Measurements from ENCODE around the gene HGS.

Gene HGS

DNA sequence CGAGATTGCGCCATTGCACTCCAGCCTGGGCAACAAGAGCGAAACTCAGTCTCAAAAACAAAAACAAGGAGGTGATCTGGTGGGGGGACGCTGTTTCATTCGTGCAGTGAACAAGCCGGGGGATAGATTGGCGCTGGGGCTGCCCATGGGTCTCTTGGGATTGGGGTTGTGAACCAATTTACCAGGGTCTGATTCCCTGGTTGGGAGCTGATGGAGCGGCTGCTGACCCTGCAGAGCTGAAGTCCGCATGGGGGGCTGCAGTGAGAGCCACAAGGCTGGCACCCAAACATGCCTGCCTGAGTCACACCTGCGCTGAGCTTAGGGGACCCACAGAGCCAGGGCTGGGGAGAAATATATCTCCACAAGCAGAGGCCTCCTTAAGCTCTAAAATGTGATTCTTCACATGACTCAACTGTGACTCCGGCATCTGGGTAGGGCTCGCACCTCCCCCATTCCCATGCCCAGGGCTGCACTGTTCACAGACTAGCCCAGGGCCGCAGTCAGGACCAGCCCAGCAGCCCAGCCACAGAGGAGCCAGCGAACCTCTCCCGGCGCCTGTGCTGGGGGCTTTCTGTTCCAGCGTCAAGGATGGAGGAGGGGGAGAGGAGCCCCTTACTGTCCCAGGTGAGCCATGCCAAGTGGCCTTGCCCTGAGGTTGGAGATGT is 41.9 kb upstream of the HGS start:
- no peak overlapping the region for H3K4me3 ChIP-seq (ENCODE audit: low read depth, low read length)
- TF ChIP-seq CTCF (IDR thresholded peaks at IDR 0.05; ENCODE audit: low read depth, low read length, missing control alignments), result no peak
- no peak for DNase-seq (ENCODE audit: low read depth)

DNA sequence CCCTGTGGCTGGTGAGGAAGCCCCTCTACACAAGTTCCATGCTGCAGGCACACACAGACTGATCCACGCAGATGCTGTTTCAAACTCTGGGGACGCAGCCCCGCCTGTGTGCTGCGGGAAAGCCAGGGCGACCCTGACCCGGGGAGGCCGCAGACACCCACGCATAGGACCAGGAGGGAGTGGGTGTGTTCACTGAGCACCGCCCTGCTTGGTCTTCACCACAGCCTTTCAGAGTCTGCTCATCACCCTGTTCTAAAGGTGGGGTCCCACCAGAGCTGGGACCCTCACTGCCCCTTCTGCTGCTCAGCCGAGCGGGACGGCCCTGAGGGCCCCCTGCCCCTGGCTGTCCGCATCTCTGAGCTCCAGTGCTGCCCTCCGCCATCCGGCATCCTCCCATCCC is 39.3 kb upstream of the HGS start:
- DNase-seq (ENCODE audit: low read depth), result no peak
- no peak for TF ChIP-seq CTCF (IDR thresholded peaks at IDR 0.05; ENCODE audit: low read depth, low read length, missing control alignments)
- H3K4me3 ChIP-seq (ENCODE audit: low read depth, low read length), result no peak overlapping the region

DNA sequence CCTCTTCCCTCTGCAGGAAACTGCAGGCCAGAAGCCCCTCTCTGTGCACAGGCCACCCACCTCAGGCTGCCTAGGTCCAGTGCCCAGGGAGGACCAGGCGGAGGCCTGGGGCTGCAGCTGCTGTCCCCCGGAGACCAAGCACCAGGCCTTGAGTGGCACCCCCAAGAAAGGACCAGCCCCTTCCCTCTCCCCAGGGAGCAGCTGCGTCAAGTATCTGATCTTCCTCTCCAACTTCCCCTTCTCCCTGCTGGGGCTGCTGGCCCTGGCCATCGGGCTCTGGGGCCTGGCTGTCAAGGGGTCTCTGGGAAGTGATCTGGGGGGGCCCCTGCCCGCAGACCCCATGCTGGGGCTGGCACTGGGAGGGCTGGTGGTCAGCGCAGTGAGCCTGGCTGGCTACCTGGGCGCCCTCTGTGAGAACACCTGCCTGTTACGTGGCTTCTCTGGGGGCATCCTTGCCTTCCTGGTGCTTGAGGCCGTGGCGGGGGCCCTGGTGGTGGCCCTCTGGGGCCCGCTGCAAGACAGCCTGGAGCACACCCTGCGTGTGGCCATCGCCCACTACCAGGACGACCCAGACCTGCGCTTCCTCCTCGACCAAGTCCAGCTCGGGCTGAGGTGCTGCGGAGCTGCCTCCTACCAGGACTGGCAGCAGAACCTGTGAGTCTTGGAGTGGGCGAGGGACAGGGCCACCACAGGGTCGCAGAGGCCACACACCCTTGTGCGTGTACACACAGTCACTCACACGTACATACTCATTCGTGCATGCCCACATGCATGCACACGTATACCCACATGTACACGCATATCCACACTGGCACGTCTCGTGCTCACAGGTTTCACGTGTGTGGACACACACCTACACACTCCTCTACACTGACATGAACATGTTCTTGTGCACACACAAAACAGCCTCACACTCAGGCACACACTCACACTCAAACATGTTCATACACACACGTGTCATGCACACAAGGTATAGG is 38.5 kb upstream of the HGS start:
- TF ChIP-seq CTCF (IDR thresholded peaks at IDR 0.05; ENCODE audit: low read depth, low read length, missing control alignments), result no peak
- DNase-seq (ENCODE audit: low read depth), result no peak
- H3K4me3 ChIP-seq (ENCODE audit: low read depth, low read length), result no peak overlapping the region

DNA sequence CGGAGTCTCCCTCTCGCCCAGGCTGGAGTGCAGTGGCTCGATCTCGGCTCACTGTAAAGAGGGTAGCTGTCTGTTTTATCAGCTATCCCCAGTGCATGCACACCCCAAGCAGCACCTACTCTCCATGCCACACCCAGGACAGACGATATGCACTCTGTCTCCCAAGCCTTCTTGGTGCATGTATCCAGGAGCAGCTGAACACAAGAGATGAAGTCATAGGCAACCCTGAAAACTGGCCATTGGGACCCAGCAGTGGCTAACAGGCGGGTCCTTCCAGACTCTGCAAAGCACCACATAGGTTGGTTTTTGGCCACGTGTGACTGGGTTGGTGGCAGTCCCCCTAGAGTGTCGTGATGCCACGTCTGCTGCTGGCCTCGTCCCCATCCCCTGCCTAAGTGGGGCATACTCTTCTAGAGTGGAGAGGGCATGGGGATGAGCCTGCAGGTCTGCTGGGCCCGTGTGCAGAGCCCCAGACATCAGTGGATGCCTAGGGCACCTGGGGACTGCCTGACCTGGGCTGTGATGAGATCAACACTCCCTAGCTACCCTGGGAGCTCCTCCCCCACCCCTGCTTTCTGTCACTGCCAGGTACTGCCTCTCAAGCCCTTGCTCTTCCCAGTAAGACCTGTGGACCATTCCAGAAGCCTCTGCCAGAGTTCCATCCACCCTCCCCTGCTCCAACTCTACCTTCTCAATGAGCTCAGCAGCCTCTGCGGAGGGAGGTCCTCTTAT is 36.8 kb upstream of the HGS start:
- no peak for DNase-seq (ENCODE audit: low read depth)
- TF ChIP-seq CTCF (IDR thresholded peaks at IDR 0.05; ENCODE audit: low read depth, low read length, missing control alignments), result no peak
- no peak overlapping the region for H3K4me3 ChIP-seq (ENCODE audit: low read depth, low read length)

DNA sequence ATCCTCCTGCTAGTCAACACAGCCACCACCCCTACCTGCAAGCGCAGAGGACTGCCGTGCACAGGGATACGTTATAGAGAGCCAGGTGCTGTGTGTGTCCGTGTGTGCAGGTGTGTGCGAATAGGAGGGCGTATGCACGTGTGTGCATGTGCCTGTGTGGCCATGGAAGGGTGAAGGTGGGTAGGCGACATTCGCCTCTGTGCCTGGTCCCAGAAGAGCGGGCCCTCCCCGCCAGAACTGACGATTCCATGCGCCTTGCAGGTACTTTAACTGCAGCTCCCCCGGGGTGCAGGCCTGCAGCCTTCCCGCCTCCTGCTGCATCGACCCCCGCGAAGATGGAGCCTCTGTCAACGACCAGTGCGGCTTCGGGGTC is 36.2 kb upstream of the HGS start:
- TF ChIP-seq CTCF (IDR thresholded peaks at IDR 0.05; ENCODE audit: low read depth, low read length, missing control alignments), result no peak
- no peak for DNase-seq (ENCODE audit: low read depth)
- H3K4me3 ChIP-seq (ENCODE audit: low read depth, low read length), result no peak overlapping the region

DNA sequence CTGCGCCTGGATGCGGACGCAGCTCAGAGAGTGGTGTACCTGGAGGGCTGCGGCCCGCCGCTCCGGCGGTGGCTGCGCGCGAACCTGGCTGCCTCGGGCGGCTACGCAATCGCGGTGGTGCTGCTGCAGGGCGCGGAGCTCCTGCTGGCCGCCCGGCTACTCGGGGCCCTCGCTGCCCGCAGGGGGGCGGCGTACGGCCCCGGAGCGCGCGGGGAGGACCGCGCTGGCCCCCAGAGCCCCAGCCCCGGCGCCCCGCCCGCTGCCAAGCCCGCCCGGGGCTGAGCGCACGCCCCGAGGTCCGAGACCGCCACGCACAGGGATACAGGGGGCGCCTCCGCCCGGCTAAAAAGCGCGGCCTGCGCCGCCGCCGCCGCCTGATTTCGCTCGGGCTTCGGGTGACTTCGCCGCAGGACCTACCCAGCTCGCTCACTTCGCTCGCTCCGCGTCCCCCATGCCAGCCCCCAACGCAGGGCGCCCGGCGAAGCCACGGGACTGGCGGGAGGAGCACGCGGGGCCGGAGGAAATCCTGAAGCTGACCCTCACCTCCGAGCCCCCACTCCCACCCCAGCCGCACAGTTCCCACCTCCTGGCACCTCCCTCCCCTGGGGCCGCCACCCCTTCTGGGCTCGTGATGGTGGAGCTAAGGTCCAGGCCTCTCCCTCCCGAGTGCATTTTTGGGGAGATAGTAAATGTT is 35.7 kb upstream of the HGS start:
- TF ChIP-seq CTCF (IDR thresholded peaks at IDR 0.05; ENCODE audit: low read depth, low read length, missing control alignments), result no peak
- DNase-seq (ENCODE audit: low read depth), result no peak

More for the DNA sequence above, 35.7 kb upstream of the HGS start:
- H3K4me3 ChIP-seq (ENCODE audit: low read depth, low read length), result no peak overlapping the region

Data from GM12864 (cell line).